Mucosa of rectum (tissue), 2 donors: ENCODE results near the gene HSDL1.
A peak's percentile ranks its signal among the peaks of the same experiment; 100 is the strongest.

Experiments
- H3K27ac ChIP-seq, 2 donors: one replicate each; pipeline ENCODE4 v1.7.0; 2013; ENCODE audit warnings: inconsistent platforms in 2 of 2, low read depth in 2 of 2, low read length in 2 of 2
- H3K27me3 ChIP-seq, 2 donors: one replicate each; pipeline ENCODE4 v1.7.0; 2013; ENCODE audit warnings: low read length in 2 of 2; ENCODE audit not compliant: control insufficient read depth in 2 of 2, insufficient read depth in 2 of 2
- H3K36me3 ChIP-seq, 2 donors: one replicate each; pipeline ENCODE4 v1.7.0; 2013; ENCODE audit warnings: low read length in 2 of 2; ENCODE audit not compliant: control insufficient read depth in 2 of 2, insufficient read depth in 2 of 2
- H3K4me1 ChIP-seq, 2 donors: one replicate each; pipeline ENCODE4 v1.7.0; 2013; ENCODE audit warnings: low read length in 2 of 2, mild to moderate bottlenecking in 1 of 2; ENCODE audit not compliant: control insufficient read depth in 2 of 2, insufficient read depth in 2 of 2
- H3K4me3 ChIP-seq, 2 donors: one replicate each; pipeline ENCODE4 v1.7.0; 2013; ENCODE audit warnings: low read length in 2 of 2
- H3K9ac ChIP-seq, 2 donors: one replicate each; pipeline ENCODE4 v1.7.0; 2013; ENCODE audit warnings: low read length in 2 of 2, low read depth in 1 of 2, mild to moderate bottlenecking in 1 of 2
- H3K9me3 ChIP-seq, 2 donors: one replicate each; pipeline ENCODE4 v1.7.0; 2013; ENCODE audit warnings: low read length in 2 of 2; ENCODE audit not compliant: control insufficient read depth in 2 of 2
- donor health status: healthy.
- donor health status: Normal muscosa, but diverticular disease.

The HSDL1 gene

DNA sequence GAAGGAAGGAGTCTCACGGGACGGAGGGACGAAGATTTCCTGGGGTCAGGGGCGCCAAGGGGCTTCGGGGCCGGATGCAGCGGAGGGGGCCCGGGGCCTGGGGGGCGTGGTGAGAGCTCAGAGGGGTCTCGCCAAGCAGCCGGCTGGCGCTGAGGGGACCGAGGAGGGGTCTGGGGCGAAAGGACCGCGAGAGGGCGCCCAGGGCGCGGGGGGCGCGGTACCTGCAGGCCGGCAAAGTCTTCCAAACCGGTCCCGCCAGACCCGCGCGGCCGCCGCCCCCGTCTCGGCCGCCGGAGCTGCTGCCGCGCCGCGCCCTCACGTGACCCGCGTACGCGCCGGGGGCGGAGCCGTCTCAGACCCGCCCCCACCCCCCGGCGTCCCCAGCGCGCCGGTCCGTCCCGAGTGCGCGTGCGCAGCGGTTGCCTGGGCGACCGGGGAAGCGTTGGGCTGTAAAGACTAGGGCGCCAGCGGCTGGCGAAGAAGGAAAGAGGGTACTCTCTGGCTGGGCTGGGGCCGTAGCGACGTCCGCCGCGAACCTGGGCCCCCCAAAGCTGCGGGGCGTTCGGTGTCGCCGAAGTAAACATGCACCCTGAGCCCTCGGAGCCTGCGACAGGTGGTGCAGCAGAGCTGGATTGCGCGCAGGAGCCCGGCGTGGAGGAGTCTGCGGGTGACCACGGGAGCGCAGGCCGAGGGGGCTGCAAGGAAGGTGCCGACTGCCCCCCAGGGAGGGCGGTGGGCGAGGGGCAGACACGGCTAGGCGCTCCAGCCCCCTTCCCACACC is at the start of gene HSDL1, which contains the start of gene DNAAF1:
Gene HSDL1 (minus strand): TSS at position 319 of the 781 bp plus-strand sequence. CDS start 13,856 bp downstream, outside the sequence.
Gene DNAAF1 (plus strand): TSS at position 450 of the 781 bp plus-strand sequence. CDS start 133 bp downstream, at position 583.
- Histone ChIP-seq H3K27me3 (no peaks in the 10 kb centered on the region), H3K9me3 (no peaks in the 10 kb centered on the region), H3K9ac (peak within 1 kb of the TSS; percentile 68 to 70), H3K4me1 (peaks cover 0 to 13% of the 10 kb centered on the region in 2 donors), H3K4me3 (peak within 1 kb of the TSS; percentile 82), H3K36me3 (no peaks in the 10 kb centered on the region), H3K27ac (peak within 1 kb of the TSS; percentile 55 to 67)

DNA sequence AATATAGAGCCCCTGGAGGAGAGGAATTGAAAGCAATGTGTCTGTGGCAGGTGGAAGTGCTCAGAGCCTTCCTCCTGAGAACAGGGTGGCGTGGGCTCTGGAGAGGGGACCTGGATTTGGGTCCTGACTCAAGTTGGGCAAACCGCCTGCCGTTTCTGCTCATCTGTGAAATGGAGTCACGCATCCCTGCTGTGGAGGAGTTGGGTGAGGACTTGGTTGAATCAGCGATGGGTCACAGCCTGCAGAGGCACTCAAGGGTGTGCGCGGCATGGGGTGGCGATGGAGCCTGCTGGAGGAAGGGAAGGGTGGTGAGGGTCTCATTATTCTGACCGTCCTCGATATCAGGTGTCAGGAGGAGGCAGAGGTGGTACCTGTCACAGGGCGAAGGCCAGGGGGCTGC is 49.0 kb upstream of the HSDL1 start:
- no peak overlapping the region for H3K4me3 ChIP-seq
- no peaks in the 10 kb centered on the region for H3K27me3 ChIP-seq
- H3K36me3 ChIP-seq, result no peaks in the 10 kb centered on the region
- no peaks in the 10 kb centered on the region for H3K4me1 ChIP-seq
- no peak overlapping the region for H3K27ac ChIP-seq
- no peaks in the 10 kb centered on the region for H3K9me3 ChIP-seq
- H3K9ac ChIP-seq, result no peak overlapping the region

DNA sequence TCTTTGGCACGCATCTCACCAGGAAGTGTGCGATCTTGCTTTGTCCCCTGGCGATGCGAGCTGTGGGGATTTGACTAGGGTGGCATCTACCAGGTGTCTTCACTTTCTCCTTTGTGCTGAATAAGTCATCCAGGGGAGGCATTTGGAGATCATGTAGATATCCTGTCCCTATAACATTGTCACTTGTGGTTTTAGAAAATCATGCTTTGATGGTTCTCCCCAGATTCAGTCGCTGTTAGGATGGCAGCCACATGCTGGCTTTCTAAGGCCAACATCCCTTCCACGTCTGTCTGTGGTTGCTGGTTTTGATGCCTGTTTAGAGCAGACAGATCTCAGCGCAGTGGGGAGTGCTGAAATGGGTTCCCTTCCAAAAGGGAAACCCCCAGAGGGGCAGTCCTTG is 48.5 kb upstream of the HSDL1 start:
- H3K4me3 ChIP-seq, result no peak overlapping the region
- H3K4me1 ChIP-seq, result no peaks in the 10 kb centered on the region
- H3K36me3 ChIP-seq, result no peaks in the 10 kb centered on the region
- H3K27ac ChIP-seq, result no peak overlapping the region
- H3K27me3 ChIP-seq, result no peaks in the 10 kb centered on the region
- H3K9ac ChIP-seq, result no peak overlapping the region
- H3K9me3 ChIP-seq, result no peaks in the 10 kb centered on the region

GRCh38 chr16:84191466-84191865 is 46.5 kb upstream of the HSDL1 start:
- Histone ChIP-seq H3K9me3 (no peaks in the 10 kb centered on the region), H3K36me3 (no peaks in the 10 kb centered on the region), H3K4me1 (peaks cover 0 to 3% of the 10 kb centered on the region in 2 donors), H3K9ac (no peak overlapping the region), H3K27ac (no peak overlapping the region), H3K27me3 (no peaks in the 10 kb centered on the region), H3K4me3 (no peak overlapping the region)

DNA sequence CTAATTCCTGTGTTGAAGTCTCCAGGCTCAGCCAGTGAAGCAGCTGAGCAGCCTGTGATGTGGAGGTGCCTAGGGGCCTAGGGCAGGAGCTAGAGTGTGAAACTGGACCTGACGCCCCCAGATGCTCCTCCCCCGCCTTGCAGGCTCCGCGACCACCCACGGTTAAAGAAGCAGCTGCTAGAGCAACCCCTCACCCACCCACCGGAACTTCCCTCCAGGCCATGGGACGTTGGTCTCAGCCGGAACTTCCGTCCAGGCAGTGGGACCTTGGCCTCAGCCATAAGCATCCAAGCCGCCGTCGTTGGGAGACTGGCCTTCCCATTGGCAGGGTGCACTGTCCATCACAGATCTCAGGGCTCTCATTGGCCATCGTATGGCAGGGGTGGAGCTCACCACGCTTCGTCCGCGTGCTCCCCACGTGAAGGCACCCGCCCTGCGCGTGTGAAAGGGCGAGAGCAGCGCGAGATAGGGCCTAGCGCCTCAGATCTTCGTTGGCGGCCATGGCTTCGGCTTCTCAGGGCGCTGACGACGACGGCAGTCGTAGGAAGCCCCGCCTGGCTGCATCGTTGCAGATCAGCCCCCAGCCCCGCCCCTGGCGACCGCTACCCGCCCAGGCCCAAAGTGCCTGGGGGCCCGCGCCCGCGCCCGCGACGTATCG is 45.9 kb upstream of the HSDL1 start, which contains the start of gene ADAD2:
Gene ADAD2 (plus strand): TSS at position 427 of the 658 bp plus-strand sequence. CDS start 74 bp downstream, at position 501.
- H3K27me3 ChIP-seq, result no peaks in the 10 kb centered on the region
- no peaks in the 10 kb centered on the region for H3K9me3 ChIP-seq
- no peak within 1 kb of the TSS for H3K4me3 ChIP-seq
- H3K27ac ChIP-seq, result no peak within 1 kb of the TSS
- H3K9ac ChIP-seq, result no peak within 1 kb of the TSS
- peaks cover 3 to 5% of the 10 kb centered on the region in 2 donors for H3K4me1 ChIP-seq
- H3K36me3 ChIP-seq, result no peaks in the 10 kb centered on the region

DNA sequence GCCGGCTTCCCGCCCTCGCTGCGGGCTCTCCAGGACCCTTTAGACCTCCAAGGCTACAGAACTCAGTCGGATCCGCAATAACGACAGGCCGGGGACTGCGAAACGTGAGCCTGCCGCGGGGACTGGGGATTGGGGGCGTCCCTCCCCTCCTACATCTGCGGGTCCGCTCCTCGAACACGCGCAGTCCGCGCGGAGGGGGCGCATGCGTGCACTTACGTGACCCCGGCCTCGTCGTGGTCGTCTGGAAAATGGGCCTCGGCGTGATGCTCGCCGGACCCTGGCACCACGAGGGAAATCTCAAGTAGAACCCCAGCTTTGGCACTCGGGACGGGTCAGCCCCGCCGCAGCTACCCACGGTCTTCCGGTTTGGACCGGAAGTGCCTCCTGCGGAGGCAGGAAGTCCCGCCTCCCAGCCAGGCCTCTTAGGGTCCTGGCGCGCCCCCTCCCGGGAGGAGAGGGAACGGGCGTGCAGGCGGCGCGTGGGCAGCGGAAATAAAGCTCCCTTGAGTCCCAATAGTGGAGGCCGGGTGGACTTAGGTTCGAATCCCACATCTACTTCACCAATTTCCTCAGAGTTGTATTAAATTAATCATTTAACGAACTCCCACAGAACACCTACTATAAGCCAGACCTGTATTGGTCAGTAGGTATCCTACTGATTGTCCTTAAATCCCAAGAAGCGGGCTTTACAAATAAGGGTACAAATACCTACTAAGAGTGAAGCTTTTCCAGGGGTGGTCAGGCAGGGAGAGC is 41.9 kb upstream of the HSDL1 start, which contains the start of gene TAF1C:
Gene TAF1C (minus strand): TSS at position 373 of the 753 bp plus-strand sequence. CDS start 2,069 bp downstream, outside the sequence.
- peaks cover 6% of the 10 kb centered on the region in 2 donors for H3K4me1 ChIP-seq
- H3K9me3 ChIP-seq, result no peaks in the 10 kb centered on the region
- H3K27ac ChIP-seq, result peak within 1 kb of the TSS; percentile 11 to 65
- H3K36me3 ChIP-seq, result peaks cover 15 to 22% of the 10 kb centered on the region in 2 donors
- peak within 1 kb of the TSS; percentile 91 to 93 for H3K4me3 ChIP-seq
- no peaks in the 10 kb centered on the region for H3K27me3 ChIP-seq
- H3K9ac ChIP-seq, result peak within 1 kb of the TSS; percentile 86 to 97

GRCh38 chr16:84184775-84185174 is 39.8 kb upstream of the HSDL1 start:
- Histone ChIP-seq H3K4me3 (no peak overlapping the region), H3K4me1 (peaks cover 6% of the 10 kb centered on the region in 2 donors), H3K9ac (no peak overlapping the region), H3K27ac (no peak overlapping the region), H3K9me3 (no peaks in the 10 kb centered on the region), H3K27me3 (no peaks in the 10 kb centered on the region), H3K36me3 (peaks cover 26 to 34% of the 10 kb centered on the region in 2 donors)

DNA sequence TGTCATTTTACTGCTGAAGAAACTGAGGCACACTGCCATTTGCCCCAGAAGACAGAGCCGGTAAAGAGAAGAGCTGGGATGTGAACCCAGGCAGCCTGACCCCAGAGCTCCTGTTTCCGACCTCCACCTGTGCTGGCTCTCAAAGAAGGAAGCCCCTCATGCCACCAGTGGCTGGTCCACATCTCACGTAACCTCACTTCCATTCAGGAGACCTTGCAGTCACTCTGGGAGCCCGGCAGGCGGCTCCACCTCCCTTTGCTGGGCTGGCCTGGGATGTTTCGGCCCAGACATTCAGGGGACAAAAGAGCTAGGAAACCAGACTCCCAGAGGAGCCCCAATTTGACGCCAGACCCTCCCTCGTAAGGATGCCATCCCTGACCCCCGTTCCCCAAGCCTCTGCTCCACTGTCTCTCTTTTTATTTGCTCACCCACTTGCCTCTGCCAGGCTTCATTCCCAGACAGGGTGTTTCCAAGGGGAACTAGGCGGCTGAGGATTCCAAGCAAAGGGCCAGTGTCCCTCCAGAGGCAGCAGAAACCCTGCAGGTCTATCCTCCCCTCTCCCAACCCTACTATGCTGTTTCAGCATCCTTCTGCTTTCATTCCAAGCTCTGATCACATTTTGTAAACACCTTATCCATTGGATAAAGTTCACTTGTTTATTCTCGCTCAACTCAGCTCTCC is 39.1 kb upstream of the HSDL1 start:
- Histone ChIP-seq H3K27me3 (no peaks in the 10 kb centered on the region), H3K36me3 (peaks cover 31 to 38% of the 10 kb centered on the region in 2 donors), H3K9me3 (no peaks in the 10 kb centered on the region), H3K27ac (no peak overlapping the region), H3K4me3 (no peak overlapping the region), H3K9ac (peak overlapping the region in 1 of 2 donors; percentile 24), H3K4me1 (peaks cover 6% of the 10 kb centered on the region in 2 donors)

- H3K36me3 ChIP-seq, result peaks cover 31 to 41% of the 10 kb centered on the region in 2 donors
- no peaks in the 10 kb centered on the region for H3K9me3 ChIP-seq
- H3K4me3 ChIP-seq, result no peak overlapping the region
- H3K27me3 ChIP-seq, result no peaks in the 10 kb centered on the region
- H3K27ac ChIP-seq, result no peak overlapping the region
- no peak overlapping the region for H3K9ac ChIP-seq
- H3K4me1 ChIP-seq, result peaks cover 6% of the 10 kb centered on the region in 2 donors
These were observed 38.5 kb upstream of the HSDL1 start for GRCh38 chr16:84183572-84183875.
